Measurements from ENCODE around the gene CLK4.

The CLK4 gene

GRCh38 chr5:178632285-178632684 is 5.4 kb upstream of the CLK4 start:
- DNase-seq, result no peak

- DNase-seq, result no peak
Observed at GRCh38 chr5:178630951-178631350, 4.1 kb upstream of the CLK4 start.

- no peak for DNase-seq
Observed at GRCh38 chr5:178630475-178630930, 3.7 kb upstream of the CLK4 start.

GRCh38 chr5:178627259-178627598 is 379 bp upstream of the CLK4 start:
- no peak for DNase-seq

- no peak for DNase-seq
Observed at GRCh38 chr5:178625679-178626483, 969 bp downstream of the CLK4 start.

GRCh38 chr5:178624631-178625546 is 2.0 kb downstream of the CLK4 start:
- no peak for DNase-seq

- no peak for DNase-seq
Observed at GRCh38 chr5:178622679-178623247, 4.1 kb downstream of the CLK4 start.

GRCh38 chr5:178619390-178619789 is 7.5 kb downstream of the CLK4 start:
- no peak for DNase-seq

GRCh38 chr5:178612299-178612698 is 14.6 kb downstream of the CLK4 start:
- no peak for DNase-seq

- no peak for DNase-seq
Observed at GRCh38 chr5:178606269-178606668, 20.6 kb downstream of the CLK4 start.

- DNase-seq, result no peak
Observed at GRCh38 chr5:178605788-178606187, 21.1 kb downstream of the CLK4 start.

GRCh38 chr5:178602752-178603151 is 24.1 kb downstream of the CLK4 start:
- DNase-seq, result no peak

- no peak for DNase-seq
Observed at GRCh38 chr5:178595750-178596149, 31.1 kb downstream of the CLK4 start.

- DNase-seq, result no peak
Observed at GRCh38 chr5:178595150-178595549, 31.7 kb downstream of the CLK4 start.

- no peak for DNase-seq
Observed at GRCh38 chr5:178590924-178591423, 35.9 kb downstream of the CLK4 start.

- DNase-seq, result peak; percentile 45
Observed at GRCh38 chr5:178590141-178590923, 36.5 kb downstream of the CLK4 start, which contains the start of gene COL23A1. Gene COL23A1, minus strand, starts transcription at chr5:178590393.

GRCh38 chr5:178589180-178590140 is 37.4 kb downstream of the CLK4 start:
- no peak for DNase-seq

- no peak for DNase-seq
Observed at GRCh38 chr5:178588769-178589168, 38.1 kb downstream of the CLK4 start.

GRCh38 chr5:178587763-178588611 is 38.9 kb downstream of the CLK4 start:
- DNase-seq, result no peak

GRCh38 chr5:178586396-178586795 is 40.5 kb downstream of the CLK4 start:
- DNase-seq, result no peak

Measured in activated CD8-positive, alpha-beta memory T cell treated with anti-CD3 and anti-CD28 coated beads, Interleukin-2, amount 50 U/mL, for 4 hours (primary cell).